Aorta (tissue), 5 donors: ENCODE data around the gene APLF. TPM values are rescaled to one million over a fixed set of nuclear protein-coding genes. Genes with fewer than 3 reads are reported as not detected.
A peak's percentile ranks its signal among the peaks of the same experiment; 100 is the strongest.
"Not testable (repeated sequence)": the region's sequence is repeated elsewhere in the genome, so short reads cannot be mapped to it uniquely, and the experiment has no call there.

Experiments
- ATAC-seq: fragments of 200-7000 bp; cut with Tn5 transposase; one replicate; pipeline ENCODE4 v1.9.1; 2022; ENCODE audit warnings: moderate library complexity; ENCODE audit not compliant: low FRiP score
- DNase-seq, 2 donors: peaks; one replicate each; pipeline ENCODE4 v3.0.0-alpha.2; 2020
- H3K27ac ChIP-seq, 2 donors: one replicate each; pipeline ENCODE4 v1.5.1; 2013; ENCODE audit warnings: low read length in 2 of 2, mild to moderate bottlenecking in 2 of 2, moderate library complexity in 2 of 2, control low read depth in 1 of 2, inconsistent platforms in 1 of 2, low read depth in 1 of 2
- H3K27me3 ChIP-seq, 2 donors: one replicate each; pipeline ENCODE4 v1.6.1; 2013; ENCODE audit warnings: control low read depth in 1 of 2, low read length in 1 of 2, mild to moderate bottlenecking in 1 of 2, moderate library complexity in 1 of 2; ENCODE audit not compliant: insufficient read depth in 2 of 2, control insufficient read depth in 1 of 2
- H3K36me3 ChIP-seq, 2 donors: one replicate each; pipeline ENCODE4 v1.6.1; 2013; ENCODE audit warnings: control low read depth in 1 of 2, low read length in 1 of 2, mild to moderate bottlenecking in 1 of 2; ENCODE audit not compliant: insufficient read depth in 2 of 2, control insufficient read depth in 1 of 2
- H3K4me1 ChIP-seq, 2 donors: one replicate each; pipeline ENCODE4 v1.6.1; 2013; ENCODE audit warnings: low read length in 2 of 2, control low read depth in 1 of 2, mild to moderate bottlenecking in 1 of 2, moderate library complexity in 1 of 2; ENCODE audit not compliant: insufficient read depth in 2 of 2, control insufficient read depth in 1 of 2
- H3K4me3 ChIP-seq, 2 donors: one replicate each; pipeline ENCODE4 v1.5.1; 2013; ENCODE audit warnings: low read length in 2 of 2, control low read depth in 1 of 2, mild to moderate bottlenecking in 1 of 2
- H3K9me3 ChIP-seq: one replicate; pipeline ENCODE4 v1.6.1; 2013; ENCODE audit warnings: mild to moderate bottlenecking, low read length; ENCODE audit not compliant: control insufficient read depth
- WGBS, 2 donors: extraction: QIAGEN DNeasy Blood & Tissue Kit; methylation state at CpG; one replicate each; pipeline ENCODE4 v1.1.7; 2013; 5-methylcytosine and 5-hydroxymethylcytosine counted together
- intact Hi-C, 2 donors: fragments of 100-400 bp; cut with DNase I; formaldehyde crosslinking; loops; one replicate each; pipeline versions ENCODE4 v1.14.2 to v1.15.0; 2022
- polyA plus RNA-seq, 2 donors: library from polyadenylated mRNA; stranded (reverse); fragments of 200-250 nt; gene quantifications; one replicate each; pipeline ENCODE4 v1.2.3, GENCODE V29; 2013
- total RNA-seq, 2 donors: library from RNA; stranded (reverse); fragmentation: NEBNext Ultra II Directional; extraction: Animal tissue kit (Norgen Biotek cat#: 25700); gene quantifications; one replicate each; pipeline ENCODE4 v1.2.1, GENCODE V29; 2021
- donor health status: healthy with polysubstance abuse.
- donor health status: Bipolar disorder and iron deficiency.
- donor health status: DM: no; HTN: no; CAD: no.
- donor health status: DM: no; HTN: no; CAD: no.
- donor health status: DM: yes; HTN: yes; CAD: no.

Gene APLF
- total and polyA plus RNA-seq, 4 donors = 1.3 to 8.7 (median 4.6) TPM

- intact Hi-C loops = no loop called here
- no peaks in the 10 kb centered on the region for H3K27me3 ChIP-seq
Observed at GRCh38 chr2:68588589-68588988, 121.2 kb downstream of the APLF start.

DNA sequence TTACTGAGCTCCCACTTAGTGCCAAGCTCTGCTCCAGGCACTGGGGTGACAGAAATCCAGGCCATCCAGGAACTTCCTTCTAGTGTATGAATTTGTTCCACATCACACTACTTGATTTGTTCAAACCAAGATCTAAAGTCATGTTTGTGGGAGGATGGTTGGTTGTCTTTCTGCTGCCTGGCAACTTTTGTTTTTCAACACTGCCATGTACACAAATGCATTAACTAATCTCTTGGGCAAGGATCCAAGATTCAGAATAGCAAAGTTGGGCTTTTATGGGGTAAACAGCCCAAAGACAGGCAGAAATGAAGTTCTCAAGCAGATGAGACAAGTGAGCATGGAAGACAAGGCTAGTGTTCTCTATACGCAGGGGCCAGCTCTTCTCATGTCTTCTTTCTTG is 122.6 kb downstream of the APLF start:
- WGBS, 2 donors = 81 to 82% methylated on average over 1 of the region's 1 CpG

More at GRCh38 chr2:68588589-68588988, 121.2 kb downstream of the APLF start:
- H3K27ac ChIP-seq = no peak overlapping the region
- DNase-seq (no peak), ATAC-seq (no peak)
- no peak overlapping the region for H3K4me3 ChIP-seq
- H3K4me1 ChIP-seq = no peaks in the 10 kb centered on the region
- no peaks in the 10 kb centered on the region for H3K36me3 ChIP-seq
- H3K9me3 ChIP-seq = peaks cover 1% of the 10 kb centered on the region
- 56 to 60% methylated on average over 2 of the region's 2 CpGs for WGBS, 2 donors

DNA sequence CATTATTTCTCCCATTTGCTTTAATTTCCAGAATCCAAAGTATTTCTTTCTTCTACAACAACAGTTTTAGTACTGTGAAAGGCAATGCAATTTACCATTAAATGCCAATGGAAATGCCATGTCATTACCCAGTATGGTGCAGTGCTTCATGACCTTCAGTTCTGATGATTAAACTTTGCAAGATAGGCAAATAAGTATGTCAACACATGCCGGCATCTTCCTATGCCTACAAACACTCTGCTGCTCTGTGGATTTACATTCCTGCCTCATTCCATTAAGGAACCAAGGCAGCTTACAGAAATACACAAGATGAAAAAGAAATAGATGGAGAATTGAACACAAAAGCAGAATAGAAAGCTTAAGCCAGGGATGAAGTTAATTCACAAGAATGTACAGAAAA is 123.3 kb downstream of the APLF start:
- ATAC-seq = no peak
- peaks cover 1% of the 10 kb centered on the region for H3K9me3 ChIP-seq
- no peak overlapping the region for H3K4me3 ChIP-seq
- WGBS, 2 donors = 82 to 84% methylated on average over 1 of the region's 1 CpG
- H3K4me1 ChIP-seq = no peaks in the 10 kb centered on the region
- no peak for DNase-seq
- H3K36me3 ChIP-seq = no peaks in the 10 kb centered on the region
- intact Hi-C loops = no loop called here
- H3K27me3 ChIP-seq = no peaks in the 10 kb centered on the region
- H3K27ac ChIP-seq = no peak overlapping the region

More for the DNA sequence above, 122.6 kb downstream of the APLF start:
- peaks cover 1% of the 10 kb centered on the region for H3K9me3 ChIP-seq
- intact Hi-C loops = no loop called here
- ATAC-seq (no peak), DNase-seq (no peak)
- H3K27ac ChIP-seq = no peak overlapping the region
- H3K27me3 ChIP-seq = no peaks in the 10 kb centered on the region
- no peaks in the 10 kb centered on the region for H3K36me3 ChIP-seq
- no peaks in the 10 kb centered on the region for H3K4me1 ChIP-seq
- no peak overlapping the region for H3K4me3 ChIP-seq

- ATAC-seq = no peak
- H3K4me1 ChIP-seq = no peaks in the 10 kb centered on the region
- H3K27ac ChIP-seq = no peak overlapping the region
- no peaks in the 10 kb centered on the region for H3K27me3 ChIP-seq
- DNase-seq = no peak
- intact Hi-C loops = no loop called here
- peaks cover 1% of the 10 kb centered on the region for H3K9me3 ChIP-seq
- WGBS, 2 donors = 82% methylated on average over 4 of the region's 4 CpGs
- no peaks in the 10 kb centered on the region for H3K36me3 ChIP-seq
- no peak overlapping the region for H3K4me3 ChIP-seq
Observed at GRCh38 chr2:68591225-68591624, 123.8 kb downstream of the APLF start.

DNA sequence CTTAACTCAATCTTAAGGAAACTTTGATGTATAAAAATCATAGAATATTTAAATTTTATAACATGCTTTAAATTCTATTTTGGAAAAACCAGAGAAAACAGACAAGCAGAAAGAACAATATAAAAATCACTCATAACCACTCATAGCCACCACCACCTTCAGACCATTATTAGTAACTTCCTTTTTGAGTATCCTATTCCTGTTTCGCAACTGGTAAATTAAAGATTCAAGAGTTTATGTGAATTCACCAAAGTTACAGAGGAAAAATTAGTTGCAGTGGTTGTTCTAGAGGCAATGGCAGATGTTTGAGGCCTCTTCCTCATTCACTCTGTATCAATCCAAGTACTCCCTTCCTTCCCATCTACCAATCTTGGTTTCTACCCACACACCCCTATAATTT is 126.7 kb downstream of the APLF start:
- WGBS, 2 donors = 86 to 94% methylated on average over 1 of the region's 1 CpG
- DNase-seq (no peak), ATAC-seq (no peak)
- Histone ChIP-seq H3K9me3 (no peaks in the 10 kb centered on the region), H3K27me3 (no peaks in the 10 kb centered on the region), H3K36me3 (no peaks in the 10 kb centered on the region), H3K4me1 (no peaks in the 10 kb centered on the region), H3K4me3 (no peak overlapping the region), H3K27ac (no peak overlapping the region)
- intact Hi-C loops = no loop called here

- H3K4me3 ChIP-seq = no peak overlapping the region
- no peaks in the 10 kb centered on the region for H3K36me3 ChIP-seq
- ATAC-seq (no peak), DNase-seq (peak in 1 of 2 donors; percentile 46)
- H3K9me3 ChIP-seq = no peaks in the 10 kb centered on the region
- no peak overlapping the region for H3K27ac ChIP-seq
- intact Hi-C loops = no loop called here
- 26 to 28% methylated on average over 5 of the region's 5 CpGs for WGBS, 2 donors
- H3K27me3 ChIP-seq = no peaks in the 10 kb centered on the region
- no peaks in the 10 kb centered on the region for H3K4me1 ChIP-seq
Observed at GRCh38 chr2:68594674-68595492, 127.5 kb downstream of the APLF start.

DNA sequence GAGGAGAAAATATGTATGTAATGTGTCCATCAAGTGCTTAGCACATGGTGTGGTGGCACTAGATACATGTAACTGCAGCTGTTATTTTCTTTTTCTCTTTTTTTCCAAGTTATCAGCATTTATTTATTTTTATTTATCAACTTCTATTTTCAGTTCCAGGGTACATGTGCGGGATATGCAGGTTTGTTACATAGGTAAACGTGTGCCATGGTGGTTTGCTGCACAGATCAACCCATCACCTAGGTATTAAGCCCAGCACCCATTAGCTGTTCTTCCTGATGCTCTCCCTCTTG is 128.1 kb downstream of the APLF start:
- H3K27me3 ChIP-seq, DNase-seq, H3K4me1 ChIP-seq, H3K36me3 ChIP-seq, H3K9me3 ChIP-seq, H3K4me3 ChIP-seq, intact Hi-C loops, H3K27ac ChIP-seq, ATAC-seq: not testable (repeated sequence)
- WGBS, 2 donors = 62 to 67% methylated on average over 2 of the region's 2 CpGs

- H3K4me3 ChIP-seq, H3K4me1 ChIP-seq, ATAC-seq, H3K9me3 ChIP-seq, H3K36me3 ChIP-seq, DNase-seq, H3K27me3 ChIP-seq, intact Hi-C loops, H3K27ac ChIP-seq: not testable (repeated sequence)
- WGBS, 2 donors = 85% methylated on average over 2 to 3 of the region's 3 CpGs
Observed at GRCh38 chr2:68600495-68600894, 133.1 kb downstream of the APLF start.

DNA sequence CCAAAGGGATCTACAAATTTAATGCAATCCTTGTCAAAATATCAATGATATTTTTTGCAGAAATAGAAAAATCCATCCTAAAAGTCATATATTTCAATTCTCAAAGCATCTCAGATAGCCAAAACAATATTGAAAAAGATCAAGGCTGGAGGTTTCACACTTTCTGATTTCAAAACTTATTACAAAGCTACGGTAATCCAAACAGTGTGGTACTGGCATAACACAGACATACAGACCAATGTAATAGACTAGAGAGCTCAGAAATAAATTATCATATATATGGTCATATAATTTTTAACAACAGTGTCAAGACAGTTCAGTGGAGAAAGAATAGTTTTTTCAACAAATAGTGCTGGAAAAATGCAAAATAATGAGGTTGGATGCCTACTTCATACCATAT is 135.7 kb downstream of the APLF start:
- no peaks in the 10 kb centered on the region for H3K27me3 ChIP-seq
- ATAC-seq = no peak
- H3K4me1 ChIP-seq = no peaks in the 10 kb centered on the region
- 97% methylated on average over 1 of the region's 1 CpG for WGBS, 2 donors
- H3K4me3 ChIP-seq = no peak overlapping the region
- intact Hi-C loops = no loop called here
- H3K27ac ChIP-seq = no peak overlapping the region
- no peak for DNase-seq
- H3K9me3 ChIP-seq = no peaks in the 10 kb centered on the region
- H3K36me3 ChIP-seq = no peaks in the 10 kb centered on the region
